Stimulated activated CD4-positive, alpha-beta T cell treated with anti-CD3 and anti-CD28 coated beads, Interleukin-15, amount 100 ng/mL, for 48 hours (primary cell): ENCODE data around the gene NPAT.
"Not testable (repeated sequence)": the region's sequence is repeated elsewhere in the genome, so short reads cannot be mapped to it uniquely, and the experiment has no call there.

Experiments
- DNase-seq, 2 donors: peaks; one replicate each; pipeline ENCODE4 v3.0.0-alpha.2; 2020; ENCODE audit warnings: low read depth in 2 of 2

NPAT gene

DNA sequence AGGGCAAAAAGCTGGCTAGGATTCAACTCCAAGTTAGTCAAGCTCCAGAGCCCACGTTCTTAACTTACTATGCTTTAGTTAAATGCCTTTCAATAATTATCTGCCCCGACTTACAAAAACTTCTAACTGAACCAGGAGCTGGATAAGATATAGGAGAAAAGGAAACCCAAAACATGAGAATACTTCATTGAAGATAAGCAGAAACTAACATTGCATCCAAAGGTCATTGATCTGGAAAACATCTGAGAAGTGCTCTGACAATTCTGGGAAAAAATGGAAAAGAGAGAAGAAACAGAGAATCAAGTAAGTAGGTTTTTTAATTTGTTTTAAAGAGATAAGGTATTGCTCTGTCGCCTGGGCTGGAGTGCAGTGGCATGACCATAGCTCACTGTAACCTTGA, 73.9 kb downstream of the NPAT start:
- no peak for DNase-seq

DNA sequence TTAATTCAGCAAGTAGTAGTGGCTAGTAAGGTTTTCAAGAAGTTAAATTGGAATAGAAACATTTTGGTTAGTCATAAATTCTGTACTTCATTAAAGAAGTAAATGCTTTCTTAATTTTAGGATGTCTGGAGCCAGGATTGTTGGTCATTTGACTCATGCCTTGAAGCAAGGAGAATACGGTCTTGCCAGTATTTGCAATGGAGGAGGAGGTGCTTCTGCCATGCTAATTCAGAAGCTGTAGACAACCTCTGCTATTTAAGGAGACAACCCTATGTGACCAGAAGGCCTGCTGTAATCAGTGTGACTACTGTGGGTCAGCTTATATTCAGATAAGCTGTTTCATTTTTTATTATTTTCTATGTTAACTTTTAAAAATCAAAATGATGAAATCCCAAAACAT, 75.3 kb downstream of the NPAT start:
- no peak for DNase-seq

DNA sequence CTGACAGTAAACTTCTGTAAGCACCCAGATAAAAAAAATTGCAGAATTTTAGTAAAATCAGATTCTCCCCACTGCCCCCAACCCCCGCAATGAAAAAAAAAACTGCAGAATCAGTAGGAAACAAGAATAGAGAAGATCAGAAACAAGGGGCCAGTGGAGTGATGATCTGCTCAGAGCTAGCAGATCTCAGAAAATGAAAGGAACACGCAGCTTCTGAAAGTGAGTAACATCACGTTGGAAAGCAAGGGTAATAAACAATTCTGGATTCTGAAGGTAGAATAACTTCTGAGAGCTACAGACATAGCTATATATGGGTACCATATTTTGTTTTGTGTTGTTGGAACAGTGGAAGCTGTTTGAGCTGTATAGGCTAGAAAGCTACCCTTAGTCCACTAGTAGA, 77.8 kb downstream of the NPAT start:
- DNase-seq = no peak

DNA sequence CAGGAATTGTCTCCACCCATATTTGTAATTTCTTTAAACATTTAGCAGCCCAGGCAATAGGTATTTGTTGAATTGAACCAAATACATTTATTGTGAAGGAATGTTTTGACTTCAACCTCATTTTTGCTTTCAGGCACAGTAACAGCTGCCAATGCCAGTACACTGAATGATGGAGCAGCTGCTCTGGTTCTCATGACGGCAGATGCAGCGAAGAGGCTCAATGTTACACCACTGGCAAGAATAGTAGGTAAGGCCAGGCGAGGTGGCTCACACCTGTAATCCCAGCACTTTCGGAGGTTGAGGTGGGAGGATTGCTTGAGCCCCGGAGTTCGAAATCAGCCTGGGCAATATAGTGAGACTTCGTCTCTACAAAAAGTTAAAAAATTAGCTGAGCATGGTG, 80.1 kb downstream of the NPAT start:
- no peak for DNase-seq

DNA sequence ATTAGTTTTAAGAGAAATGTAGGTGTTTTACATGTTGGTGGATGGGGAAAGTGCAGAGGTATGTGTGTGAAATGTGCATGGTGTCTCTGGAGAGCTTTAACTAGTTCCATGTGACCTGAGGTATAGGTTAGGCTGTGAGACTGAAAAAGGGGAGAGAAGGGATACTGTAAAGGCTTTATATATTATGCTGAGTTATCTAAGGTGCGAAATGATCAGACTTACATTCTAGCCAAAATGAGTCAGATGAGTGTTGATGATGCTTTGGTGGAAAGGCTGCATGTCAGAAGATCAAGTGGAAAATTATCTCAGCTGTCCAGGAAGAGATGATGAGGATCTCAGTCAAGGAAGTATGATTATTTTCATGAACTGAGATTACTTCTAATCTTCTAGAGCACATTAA, 85.2 kb downstream of the NPAT start:
- DNase-seq = no peak

DNA sequence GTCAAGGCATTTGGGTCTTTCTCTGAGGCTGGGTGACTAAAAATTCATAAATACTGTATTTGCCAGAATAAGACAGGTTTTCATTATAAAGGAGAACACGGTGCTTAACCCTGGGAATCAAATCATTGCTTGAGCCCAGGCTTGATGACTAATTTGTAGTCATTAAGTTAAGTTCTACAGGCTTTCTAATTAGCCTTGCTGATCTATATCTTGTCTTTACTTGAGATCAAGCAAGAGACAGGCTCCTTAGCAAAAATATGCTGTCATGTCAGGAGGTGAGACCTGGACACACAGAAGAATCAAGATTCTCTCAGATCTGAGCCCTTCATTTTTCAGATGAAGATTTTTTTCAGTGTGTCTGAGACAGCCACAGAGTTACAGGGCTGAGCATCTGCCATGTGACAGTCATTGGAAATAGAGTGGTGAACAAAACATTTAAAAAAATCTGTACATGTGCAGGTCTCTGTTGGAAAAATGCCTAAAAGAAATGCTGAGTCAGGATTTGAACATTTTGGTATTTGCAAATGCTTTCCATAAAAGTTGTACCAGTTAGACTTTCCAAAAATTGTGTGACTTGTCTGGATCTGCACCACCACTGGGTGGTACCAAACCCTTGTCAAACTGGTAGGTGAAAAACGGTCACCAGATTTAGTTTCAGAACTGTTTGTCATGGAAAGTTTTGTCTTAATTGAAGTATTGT, 86.4 kb downstream of the NPAT start:
- DNase-seq = no peak

DNA sequence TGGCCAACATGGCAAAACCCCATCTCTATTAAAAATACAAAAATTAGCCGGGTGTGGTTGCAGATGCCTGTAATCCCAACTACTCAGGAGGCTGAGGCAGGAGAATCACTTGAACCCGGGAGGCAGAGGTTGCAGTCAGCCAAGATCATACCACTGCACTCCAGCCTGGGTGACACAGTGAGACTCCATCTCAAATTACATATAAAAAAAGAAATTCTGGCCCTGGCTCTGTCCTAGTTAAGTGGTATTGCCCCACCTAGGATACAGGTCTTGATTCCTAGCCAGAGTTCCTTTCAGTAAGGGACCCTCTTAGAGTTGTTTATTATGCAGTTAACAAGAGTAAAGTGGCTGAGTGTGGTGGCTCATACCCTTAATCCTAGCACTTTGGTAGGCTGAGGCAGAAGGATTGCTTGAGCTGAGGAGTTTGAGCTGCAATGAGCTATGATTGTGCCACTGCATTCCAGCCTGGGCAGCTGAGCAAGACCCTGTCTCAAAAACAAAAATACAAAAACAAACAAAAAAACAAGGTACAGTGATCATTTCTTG, 89.4 kb downstream of the NPAT start:
- not testable (repeated sequence) for DNase-seq

DNA sequence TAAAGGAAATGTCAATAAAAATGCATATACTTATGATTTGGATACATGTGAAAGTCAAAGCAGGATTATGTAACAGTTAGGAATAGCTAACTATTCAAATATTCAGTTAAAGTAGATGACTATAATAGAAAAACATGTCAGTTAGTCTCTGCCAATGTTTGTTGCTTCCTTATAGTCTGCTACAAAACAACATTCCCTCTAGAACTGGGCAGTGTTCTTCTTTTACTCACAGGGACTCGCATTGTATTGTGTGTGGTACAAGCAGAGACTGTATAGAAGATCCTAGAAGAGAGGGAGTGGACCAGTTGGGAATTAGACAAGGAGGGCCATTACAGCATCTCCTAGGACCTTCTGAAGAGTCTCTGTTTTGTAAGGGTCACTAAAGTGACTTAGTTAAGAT, 90.4 kb downstream of the NPAT start:
- no peak for DNase-seq

DNA sequence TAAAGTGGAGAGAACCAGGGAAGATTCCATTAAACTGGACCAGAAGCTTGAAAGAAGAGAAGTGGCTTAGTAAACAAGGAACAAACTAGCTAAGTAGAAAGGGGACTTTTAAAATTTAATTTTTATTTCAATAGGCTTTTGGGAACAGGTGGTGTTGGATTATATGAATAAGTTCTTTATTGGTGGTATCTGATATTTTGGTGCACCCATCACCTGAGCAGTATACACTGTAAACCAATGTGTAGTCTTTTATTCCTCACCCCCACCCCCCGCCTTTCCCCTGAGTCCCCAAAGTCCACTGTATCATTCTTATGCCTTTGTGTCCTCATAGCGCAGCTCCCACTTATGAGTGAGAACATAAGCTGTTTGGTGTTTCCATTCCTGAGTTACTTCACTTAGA, 93.7 kb downstream of the NPAT start:
- no peak for DNase-seq

DNA sequence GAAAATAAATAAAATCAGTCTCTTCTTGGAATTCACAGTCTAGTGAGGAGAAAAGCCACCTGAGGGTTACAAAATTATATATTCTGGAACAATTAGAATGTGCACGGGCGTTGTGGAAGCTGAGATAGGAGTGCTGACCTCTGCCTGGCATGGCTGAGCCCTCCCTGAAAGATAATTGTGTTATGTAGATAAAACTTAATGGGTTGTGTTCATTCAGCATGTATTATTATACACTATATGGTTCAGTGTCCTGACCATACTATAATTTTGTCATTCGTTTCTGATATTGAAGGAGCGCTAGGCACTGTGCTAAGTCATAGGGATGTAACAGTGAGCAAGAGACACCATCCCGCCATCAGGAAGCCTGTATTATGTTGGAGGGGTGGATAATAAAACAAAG, 97.3 kb downstream of the NPAT start:
- no peak for DNase-seq

DNA sequence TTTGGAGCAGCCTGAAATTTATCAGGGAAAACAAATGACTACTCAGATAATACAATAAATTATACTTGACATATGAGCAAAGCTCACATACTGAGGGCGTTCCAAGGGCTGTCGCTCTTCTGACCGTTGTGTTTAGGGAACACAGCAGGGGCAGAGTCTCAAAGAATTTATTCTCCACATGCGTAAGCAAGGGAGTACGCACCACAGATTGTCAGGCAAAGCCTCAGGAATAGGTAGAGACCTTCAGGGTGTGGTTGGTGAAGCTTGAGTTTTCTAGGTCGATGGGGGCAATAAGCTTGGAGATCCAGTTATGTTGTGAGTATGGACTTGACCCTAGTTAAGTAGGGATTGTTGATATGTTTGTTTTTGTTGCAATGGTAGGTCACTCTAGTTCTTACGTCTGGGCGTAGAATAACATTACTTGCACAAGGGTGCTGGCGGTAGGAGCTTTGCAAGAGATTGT, 100.2 kb downstream of the NPAT start:
- no peak for DNase-seq

DNA sequence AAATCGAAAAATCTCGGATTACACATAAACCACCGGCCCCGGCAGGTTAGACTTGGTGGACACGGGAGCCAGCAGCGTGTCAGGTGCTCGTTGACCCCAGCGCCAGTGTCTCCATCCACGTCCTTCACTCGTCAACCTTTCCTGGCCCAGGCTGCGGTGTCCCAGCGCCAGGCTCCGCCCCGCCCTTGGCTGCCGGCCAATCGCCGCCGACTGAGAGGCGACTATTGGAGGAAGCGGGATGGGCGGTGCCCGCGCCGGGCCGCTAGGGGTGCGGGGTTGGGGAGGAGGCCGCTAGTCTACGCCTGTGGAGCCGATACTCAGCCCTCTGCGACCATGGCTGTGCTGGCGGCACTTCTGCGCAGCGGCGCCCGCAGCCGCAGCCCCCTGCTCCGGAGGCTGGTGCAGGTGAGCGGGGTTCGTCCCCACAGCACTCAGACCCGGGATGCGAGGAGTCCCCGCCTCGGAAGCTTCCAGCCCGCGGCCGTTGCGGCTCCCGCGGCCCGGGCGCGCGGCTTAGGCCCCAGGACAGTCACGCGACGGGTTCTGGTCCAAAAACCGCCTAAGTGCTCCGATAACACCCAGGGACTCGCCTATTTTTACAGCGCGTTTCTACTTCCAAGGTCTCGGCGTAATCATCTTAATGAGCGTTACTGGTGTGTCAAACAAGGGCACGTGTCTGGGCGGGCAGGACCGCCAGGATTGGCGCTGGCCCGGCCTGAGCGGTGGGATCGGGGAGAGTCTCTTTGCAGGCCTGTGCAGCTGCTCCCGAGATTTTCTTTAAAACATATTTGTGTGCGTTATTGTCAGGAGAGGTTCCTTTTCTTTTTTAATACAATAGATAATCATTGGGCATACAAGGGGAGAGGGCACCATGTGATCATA, 100.9 kb downstream of the NPAT start, which contains the start of gene ACAT1:
ACAT1 (plus strand) TSS at position 294 of the 882 bp plus-strand sequence; CDS start at position 334, 40 bp downstream.
- peak; percentile 92 to 96 for DNase-seq

DNA sequence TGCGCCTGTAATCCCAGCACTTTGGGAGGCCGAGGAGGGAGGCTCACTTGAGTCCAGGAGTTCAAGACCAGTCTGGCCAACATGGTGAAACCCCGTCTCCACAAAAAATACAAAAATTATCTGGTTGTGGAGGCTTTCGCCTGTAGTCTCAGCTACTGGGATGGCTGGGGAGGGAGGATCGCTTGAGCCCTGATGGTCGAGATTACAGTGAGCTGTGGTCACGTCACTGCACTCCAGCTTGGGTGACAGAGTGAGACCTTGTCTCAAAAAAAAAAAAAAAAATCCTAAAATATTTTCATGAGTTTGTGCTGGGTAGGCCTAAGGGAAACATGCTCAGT, 101.5 kb downstream of the NPAT start:
- not testable (repeated sequence) for DNase-seq

DNA sequence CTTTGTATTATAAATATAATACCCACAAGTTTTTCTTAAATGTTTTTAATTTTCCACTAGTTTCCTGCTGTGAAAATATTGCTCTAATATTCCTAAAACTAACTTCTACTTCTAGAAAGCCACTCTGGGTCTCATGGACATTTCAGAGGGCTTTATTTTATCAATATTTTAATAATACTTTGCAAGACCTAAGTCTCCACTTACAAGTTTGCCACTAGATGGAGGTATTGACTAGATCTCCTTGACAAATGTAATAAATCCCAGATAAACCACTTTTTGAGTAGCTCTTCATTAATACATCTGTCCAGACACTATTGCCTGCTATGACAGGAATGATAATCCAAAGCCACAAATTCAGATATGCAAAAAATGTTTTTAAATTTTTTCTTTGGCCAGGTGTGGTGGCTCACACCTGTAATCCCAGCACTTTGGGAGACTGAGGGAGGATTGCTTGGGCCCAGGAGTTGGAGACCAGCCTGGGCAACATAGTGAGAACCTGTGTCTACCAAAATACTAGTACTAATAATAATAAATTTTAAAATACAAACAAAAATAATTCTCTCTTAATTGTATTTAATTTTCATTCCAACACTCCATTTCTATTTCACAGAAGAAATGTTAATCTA, 104.6 kb downstream of the NPAT start:
- DNase-seq = no peak

DNA sequence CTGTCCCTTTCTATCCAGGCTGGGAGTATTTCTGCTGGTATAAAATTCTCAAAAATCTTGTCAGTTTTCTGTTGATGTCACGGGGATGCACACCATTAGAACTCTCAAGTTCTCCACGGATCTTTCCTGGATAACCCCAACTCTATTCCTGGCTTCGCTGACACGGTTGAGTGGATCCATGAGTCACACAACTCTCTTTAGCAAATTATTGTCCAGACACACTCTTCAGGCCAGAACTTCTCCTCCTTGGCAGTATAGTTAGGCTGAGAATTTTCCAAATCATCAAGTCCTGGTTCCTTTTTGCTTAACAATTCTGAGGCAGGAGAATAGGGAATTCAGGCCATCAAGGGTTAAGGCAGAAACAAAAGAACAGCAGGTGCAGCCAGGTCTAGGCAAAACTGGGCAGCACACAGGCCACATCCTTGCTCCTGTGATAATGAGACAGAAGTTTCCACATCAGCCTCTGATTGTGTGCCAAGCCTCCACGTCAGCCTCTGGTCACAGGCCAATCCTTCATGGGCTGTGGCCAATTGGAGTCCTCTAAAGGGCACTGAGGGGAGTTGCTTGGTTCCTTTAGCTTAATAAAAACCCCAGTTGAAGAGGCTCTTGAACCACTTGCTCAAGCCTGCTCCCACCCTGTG, 106.8 kb downstream of the NPAT start:
- no peak for DNase-seq

DNA sequence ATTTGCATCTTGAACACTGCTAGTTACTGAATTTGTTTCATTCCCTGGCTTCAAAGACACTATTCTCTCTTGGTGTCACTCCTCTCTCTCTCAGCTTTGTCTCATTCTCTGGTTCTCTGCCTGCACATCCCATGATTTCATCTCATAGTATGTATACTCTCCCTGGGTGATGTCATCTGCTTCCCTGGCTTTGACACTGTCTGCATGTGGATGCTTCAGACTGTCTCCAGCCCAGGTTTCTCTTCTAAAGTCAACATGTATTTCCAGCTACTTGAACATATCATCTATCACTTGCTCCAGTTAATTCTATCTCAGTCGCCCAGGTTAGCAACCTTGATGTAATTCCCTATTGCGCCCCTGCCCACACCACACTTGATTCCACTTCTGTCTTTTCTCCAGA, 110.4 kb downstream of the NPAT start:
- no peak for DNase-seq

DNA sequence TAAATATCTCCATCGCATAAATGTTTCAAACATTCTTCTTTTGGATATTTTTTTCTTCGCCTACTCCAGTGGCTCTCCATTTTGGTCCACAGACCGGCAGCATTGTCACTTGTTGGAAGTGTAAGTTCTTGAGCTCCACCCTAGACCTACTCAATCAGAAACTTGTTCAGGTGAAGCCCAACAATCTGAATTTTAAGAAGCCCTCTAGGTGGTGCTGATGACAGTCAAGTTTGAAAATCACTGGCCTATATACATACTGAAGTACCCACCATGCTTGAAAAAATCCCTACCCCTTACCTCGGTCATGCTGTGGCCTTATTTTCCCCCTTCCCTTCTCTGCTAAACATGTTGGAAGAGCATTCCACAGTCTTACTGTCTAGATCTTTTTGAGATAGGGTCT, 111.3 kb downstream of the NPAT start:
- DNase-seq = no peak
